A673 (cell line): Measurements from ENCODE around the gene KLHL26.

Experiments used
- CTCF ChIP-seq: fragments of 300-800, 200-600 bp; sonication (generic); conservative IDR thresholded peaks from 2 replicates; pipeline ENCODE4 v1.5.1; 2017; ENCODE audit warnings: low read depth, mild to moderate bottlenecking, antibody characterized with exemption, low read length, moderate library complexity, mixed read lengths
- EZH2 ChIP-seq: fragments of 200-600 bp; sonication (generic); IDR thresholded peaks from 2 replicates; pipeline ENCODE4 v1.6.1; 2017; ENCODE audit warnings: borderline replicate concordance, low read depth, mild to moderate bottlenecking, mixed read lengths, antibody characterized with exemption, low read length; ENCODE audit not compliant: poor library complexity, severe bottlenecking

GRCh38 chr19:18655173-18655844, 18.5 kb downstream of the KLHL26 start:
- TF ChIP-seq CTCF (no peak), EZH2 (no peak)
